Pancreas (tissue), 10 donors: ENCODE data around the gene SLC15A1. TPM values are rescaled to one million over a fixed set of nuclear protein-coding genes. Genes with fewer than 3 reads are reported as not detected.
A peak's percentile ranks its signal among the peaks of the same experiment; 100 is the strongest.

ENCODE experiments used
- ATAC-seq, 4 donors: fragments of 200-7000 bp; cut with Tn5 transposase; one replicate each; pipeline versions ENCODE4 v1.8.0 to v1.9.1; 2020; ENCODE audit warnings: mild to moderate bottlenecking in 4 of 4, moderate library complexity in 4 of 4
- DNase-seq, 6 donors: peaks; one replicate each; pipeline ENCODE4 v3.0.0-alpha.2; 2020
- FAIRE-seq: peaks from 2 replicates; lab custom pipeline; 2012; peaks lifted over from hg19 to GRCh38; lab: Jason Lieb, UNC
- H3K27ac ChIP-seq, 4 donors: fragments of 200-600 bp; sonication (generic); 1 replicate in 3 of 4; 2 replicates in 1 of 4; pipeline versions ENCODE4 v1.5.0 to v1.8.0; 2020
- H3K27me3 ChIP-seq, 4 donors: fragments of 200-600 bp; one replicate each; pipeline ENCODE4 v1.8.0; 2021
- H3K36me3 ChIP-seq, 3 donors: fragments of 200-600 bp; sonication (generic) in 1 of 3; one replicate each; pipeline versions ENCODE4 v1.5.0 to v1.8.0; 2020 to 2021
- H3K4me1 ChIP-seq, 3 donors: fragments of 200-600 bp; one replicate each; pipeline ENCODE4 v1.8.0; 2021
- H3K4me3 ChIP-seq, 4 donors: fragments of 200-600 bp; sonication (generic) in 2 of 4; one replicate each; pipeline versions ENCODE4 v1.5.0 to v1.8.0; 2020 to 2021
- H3K9me3 ChIP-seq, 4 donors: fragments of 200-600 bp; one replicate each; pipeline ENCODE4 v1.8.0; 2021
- WGBS, 2 donors: extraction: QIAGEN DNeasy Blood & Tissue Kit; methylation state at CpG; one replicate each; pipeline ENCODE4 v1.1.7; 2013; 5-methylcytosine and 5-hydroxymethylcytosine counted together
- intact Hi-C, 3 donors: fragments of 100-400 bp; cut with DNase I; formaldehyde crosslinking; loops; one replicate each; pipeline versions ENCODE4 v1.11.1 to v1.14.2; 2022
- polyA plus RNA-seq, 2 donors: library from polyadenylated mRNA; stranded (reverse); fragments of 200-250 nt; gene quantifications; one replicate each; pipeline ENCODE4 v1.2.3, GENCODE V29; 2013
- total RNA-seq, 6 donors: library from RNA; stranded (reverse); fragmentation: NEBNext Ultra II Directional in 4 of 6; extraction: Animal tissue kit (Norgen Biotek cat#: 25700) in 4 of 6; gene quantifications; one replicate each; pipeline versions ENCODE4 v1.2.1 to v1.2.4, GENCODE V29; 2021 to 2023
- TF ChIP-seq, protein P1 (sequence below), 4 donors: fragments of 200-600 bp; sonication (generic) in 3 of 4; IDR thresholded peaks; one replicate each; pipeline versions ENCODE4 v1.5.0 to v1.8.0; 2021; ENCODE audit warnings: antibody characterized with exemption in 4 of 4
- donor health status: healthy with polysubstance abuse.
- donor health status: DM: no; HTN: no; CAD: no; lungs with moderate emphysema.
- donor health status: DM: no; HTN: no; CAD: no.
- donor health status: control.
- donor health status: control.
- donor health status: Bipolar disorder and iron deficiency.
- donor health status: DM: yes; HTN: yes; CAD: no.
- donor health status: DM: no; HTN: no; CAD: no.
- donor health status: DM: no; HTN: no; CAD: no.
- donor health status: DM: yes; HTN: yes; CAD: no.

Gene SLC15A1
- total and polyA plus RNA-seq, 8 donors: 4.6 to 16.7 (median 6.6) TPM

DNA sequence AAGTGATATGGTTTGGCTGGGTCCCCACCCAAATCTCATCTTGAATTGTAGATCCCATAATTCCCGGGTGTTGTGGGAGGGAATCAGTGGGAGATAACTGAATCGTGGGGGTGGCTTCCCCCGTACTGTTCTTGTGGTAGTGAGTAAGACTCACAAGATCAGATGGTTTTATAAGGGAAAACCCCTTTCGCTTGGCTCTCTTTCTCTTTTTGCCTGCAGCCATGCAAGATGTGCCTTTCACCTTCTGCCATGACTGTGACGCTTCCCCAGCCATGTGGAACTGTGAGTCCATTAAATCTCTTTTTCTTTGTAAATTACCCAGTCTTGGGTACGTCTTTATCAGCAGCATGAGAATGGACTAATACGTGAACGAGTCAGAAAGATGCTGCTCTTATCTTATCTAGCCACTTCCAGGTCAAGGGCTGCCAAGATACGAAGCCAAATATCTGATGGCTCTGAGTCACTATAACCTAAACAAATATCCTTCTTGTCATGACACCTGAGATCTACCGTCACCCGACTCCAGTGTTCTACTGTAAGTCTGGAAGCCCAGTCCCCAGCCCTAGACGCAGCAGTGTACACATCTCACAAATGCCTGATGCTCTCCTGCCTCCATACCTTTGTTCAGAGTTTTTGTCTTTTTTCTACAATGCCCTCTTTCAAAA lies 45.9 kb downstream of the SLC15A1 start:
- DNase-seq (no peak), ATAC-seq (no peak), FAIRE-seq (no peak)
- no peak overlapping the region for H3K4me3 ChIP-seq
- TF ChIP-seq, protein P1, sequence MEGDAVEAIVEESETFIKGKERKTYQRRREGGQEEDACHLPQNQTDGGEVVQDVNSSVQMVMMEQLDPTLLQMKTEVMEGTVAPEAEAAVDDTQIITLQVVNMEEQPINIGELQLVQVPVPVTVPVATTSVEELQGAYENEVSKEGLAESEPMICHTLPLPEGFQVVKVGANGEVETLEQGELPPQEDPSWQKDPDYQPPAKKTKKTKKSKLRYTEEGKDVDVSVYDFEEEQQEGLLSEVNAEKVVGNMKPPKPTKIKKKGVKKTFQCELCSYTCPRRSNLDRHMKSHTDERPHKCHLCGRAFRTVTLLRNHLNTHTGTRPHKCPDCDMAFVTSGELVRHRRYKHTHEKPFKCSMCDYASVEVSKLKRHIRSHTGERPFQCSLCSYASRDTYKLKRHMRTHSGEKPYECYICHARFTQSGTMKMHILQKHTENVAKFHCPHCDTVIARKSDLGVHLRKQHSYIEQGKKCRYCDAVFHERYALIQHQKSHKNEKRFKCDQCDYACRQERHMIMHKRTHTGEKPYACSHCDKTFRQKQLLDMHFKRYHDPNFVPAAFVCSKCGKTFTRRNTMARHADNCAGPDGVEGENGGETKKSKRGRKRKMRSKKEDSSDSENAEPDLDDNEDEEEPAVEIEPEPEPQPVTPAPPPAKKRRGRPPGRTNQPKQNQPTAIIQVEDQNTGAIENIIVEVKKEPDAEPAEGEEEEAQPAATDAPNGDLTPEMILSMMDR (IDR thresholded peaks at IDR 0.05): no peak
- 50 to 58% methylated on average over 12 of the region's 12 CpGs for WGBS, 2 donors
- no peaks in the 10 kb centered on the region for H3K27me3 ChIP-seq
- no peaks in the 10 kb centered on the region for H3K9me3 ChIP-seq
- H3K36me3 ChIP-seq: no peaks in the 10 kb centered on the region
- intact Hi-C loops: no loop called here
- H3K4me1 ChIP-seq: no peaks in the 10 kb centered on the region
- H3K27ac ChIP-seq: no peak overlapping the region

DNA sequence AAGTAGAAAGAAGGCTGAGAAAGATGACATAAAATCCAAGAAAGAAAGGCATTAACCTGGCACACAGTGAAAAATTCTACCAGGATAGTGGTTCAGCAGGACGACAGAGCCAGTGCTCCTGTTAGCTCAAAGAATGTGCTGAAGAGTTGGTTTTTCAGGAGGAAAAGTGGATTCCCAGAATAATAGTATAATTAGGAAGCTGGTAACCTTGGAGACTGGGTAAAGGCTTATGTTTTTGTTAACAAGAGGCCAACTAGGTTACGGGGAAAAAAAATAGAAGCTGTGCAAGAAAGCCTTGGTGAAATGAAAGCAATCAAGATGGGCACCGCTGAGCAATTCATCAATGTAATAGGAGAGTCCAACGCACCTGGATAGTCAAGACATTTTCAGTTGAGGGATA lies 54.7 kb downstream of the SLC15A1 start:
- TF ChIP-seq, protein P1 (IDR thresholded peaks at IDR 0.05): no peak
- intact Hi-C loops: no loop called here
- WGBS, 2 donors: 45 to 50% methylated on average over 4 of the region's 4 CpGs
- Histone ChIP-seq H3K36me3 (no peaks in the 10 kb centered on the region), H3K27ac (no peak overlapping the region), H3K9me3 (no peaks in the 10 kb centered on the region), H3K27me3 (no peaks in the 10 kb centered on the region), H3K4me3 (no peak overlapping the region), H3K4me1 (no peaks in the 10 kb centered on the region)
- FAIRE-seq (no peak), ATAC-seq (peak in 2 of 4 donors; percentile 69 to 70), DNase-seq (no peak)

DNA sequence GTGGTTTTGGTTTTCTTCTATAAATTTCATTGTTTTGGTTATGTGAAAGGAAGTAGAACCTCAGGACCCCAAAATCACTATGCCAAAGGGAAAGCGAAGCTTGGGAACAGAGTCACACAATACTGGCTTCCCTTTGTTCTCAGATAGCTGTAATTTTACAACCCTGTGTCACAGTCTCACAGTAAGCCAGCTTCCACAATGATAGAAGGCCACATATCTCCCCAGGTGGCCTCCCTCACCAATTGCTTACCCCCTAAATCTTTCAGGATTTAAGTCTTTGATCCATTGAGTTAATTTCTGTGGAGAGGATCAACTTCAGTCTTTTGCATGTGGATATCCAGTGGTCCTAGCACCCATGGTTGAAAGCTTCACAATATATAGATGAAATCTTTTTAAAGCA lies 58.7 kb downstream of the SLC15A1 start:
- FAIRE-seq (no peak), ATAC-seq (no peak), DNase-seq (no peak)
- 86 to 91% methylated on average over 1 of the region's 1 CpG for WGBS, 2 donors
- Histone ChIP-seq H3K4me1 (no peaks in the 10 kb centered on the region), H3K9me3 (no peaks in the 10 kb centered on the region), H3K27ac (no peak overlapping the region), H3K27me3 (no peaks in the 10 kb centered on the region), H3K36me3 (no peaks in the 10 kb centered on the region), H3K4me3 (no peak overlapping the region)
- TF ChIP-seq, protein P1 (IDR thresholded peaks at IDR 0.05): no peak
- intact Hi-C loops: no loop called here

DNA sequence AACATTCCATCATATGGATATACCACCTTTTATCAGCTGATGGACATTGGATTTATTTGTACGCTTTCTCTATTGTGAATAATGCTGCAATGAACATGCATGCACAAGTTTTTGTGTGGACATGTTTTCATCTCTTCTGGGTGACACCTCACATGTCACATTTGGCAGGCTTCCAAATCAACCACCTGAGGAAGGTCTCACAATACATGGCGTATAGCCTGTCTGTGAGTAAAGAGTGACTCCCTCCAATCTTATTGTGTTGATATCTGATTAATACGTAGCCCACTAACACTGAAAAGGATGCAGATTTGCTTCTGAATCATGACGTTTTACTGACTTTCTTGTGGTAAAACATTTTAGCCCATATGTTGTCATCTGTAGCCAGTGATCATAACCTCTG lies 61.1 kb downstream of the SLC15A1 start:
- 71 to 81% methylated on average over 4 of the region's 4 CpGs for WGBS, 2 donors
- H3K36me3 ChIP-seq: no peaks in the 10 kb centered on the region
- no peak overlapping the region for H3K4me3 ChIP-seq
- no peak for FAIRE-seq
- no peak overlapping the region for H3K27ac ChIP-seq
- H3K4me1 ChIP-seq: no peaks in the 10 kb centered on the region
- no peak for DNase-seq
- TF ChIP-seq, protein P1 (IDR thresholded peaks at IDR 0.05): no peak
- H3K27me3 ChIP-seq: no peaks in the 10 kb centered on the region
- H3K9me3 ChIP-seq: no peaks in the 10 kb centered on the region
- intact Hi-C loops: no loop called here
- ATAC-seq: no peak

DNA sequence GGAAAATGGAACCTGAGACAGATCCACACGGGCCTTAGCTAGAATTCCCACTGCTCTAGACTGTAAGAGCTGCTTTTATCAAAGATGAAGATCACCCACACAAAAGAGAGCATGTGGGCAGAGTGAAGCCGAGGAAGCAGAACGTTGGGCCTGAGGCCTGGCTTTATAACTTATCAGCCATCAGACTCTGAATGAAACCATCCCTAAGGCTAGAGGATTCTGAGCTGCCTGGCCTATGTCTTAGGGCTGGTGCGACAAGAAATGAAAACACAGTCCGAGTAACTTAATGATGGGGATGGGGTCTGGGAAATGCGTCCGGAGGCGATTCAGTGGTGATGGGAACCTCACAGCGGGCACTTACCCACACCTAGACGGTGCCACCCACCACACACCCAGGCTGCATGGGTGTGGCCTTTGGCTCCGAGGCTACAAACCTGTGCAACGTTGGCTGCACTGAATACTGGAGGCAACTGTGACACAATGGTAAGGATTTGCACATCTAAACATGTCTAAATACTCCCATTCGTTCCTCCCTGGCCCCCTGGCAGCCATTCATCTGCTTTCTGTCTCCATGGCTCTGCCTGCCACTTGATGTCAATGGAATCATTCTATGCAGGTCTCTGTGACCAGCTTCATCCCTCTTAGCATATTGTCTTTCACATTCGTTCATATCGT lies 62.0 kb downstream of the SLC15A1 start:
- no peaks in the 10 kb centered on the region for H3K27me3 ChIP-seq
- FAIRE-seq (no peak), ATAC-seq (no peak), DNase-seq (no peak)
- 83 to 88% methylated on average over 15 of the region's 15 CpGs for WGBS, 2 donors
- no peaks in the 10 kb centered on the region for H3K36me3 ChIP-seq
- intact Hi-C loops: no loop called here
- no peak overlapping the region for H3K4me3 ChIP-seq
- no peaks in the 10 kb centered on the region for H3K9me3 ChIP-seq
- no peaks in the 10 kb centered on the region for H3K4me1 ChIP-seq
- no peak overlapping the region for H3K27ac ChIP-seq
- TF ChIP-seq, protein P1 (IDR thresholded peaks at IDR 0.05): no peak
